HG03521 (cell line): ENCODE measurements around the gene MGAT5.

ENCODE experiments used
- ATAC-seq: cut with Tn5 transposase; IDR thresholded peaks from one replicate; pipeline ENCODE4 v1.9.1; 2021; ENCODE audit warnings: mild to moderate bottlenecking, moderate library complexity; ENCODE audit not compliant: unreplicated experiment

The MGAT5 gene

GRCh38 chr2:134361648-134362047, 107.8 kb downstream of the MGAT5 start:
- ATAC-seq = no peak

GRCh38 chr2:134362152-134362668, 108.3 kb downstream of the MGAT5 start:
- no peak for ATAC-seq

- ATAC-seq = no peak
Measured at GRCh38 chr2:134362740-134363139, 108.9 kb downstream of the MGAT5 start.

GRCh38 chr2:134365356-134365755, 111.5 kb downstream of the MGAT5 start:
- ATAC-seq = no peak

- no peak for ATAC-seq
Measured at GRCh38 chr2:134366359-134366758, 112.5 kb downstream of the MGAT5 start.

- no peak for ATAC-seq
Measured at GRCh38 chr2:134367213-134367612, 113.3 kb downstream of the MGAT5 start.

- no peak for ATAC-seq
Measured at GRCh38 chr2:134368009-134368817, 114.3 kb downstream of the MGAT5 start.

- ATAC-seq = no peak
Measured at GRCh38 chr2:134369220-134369902, 115.5 kb downstream of the MGAT5 start.

GRCh38 chr2:134370655-134371445, 117.0 kb downstream of the MGAT5 start:
- no peak for ATAC-seq

GRCh38 chr2:134372141-134372540, 118.3 kb downstream of the MGAT5 start:
- ATAC-seq = no peak

- ATAC-seq = no peak
Measured at GRCh38 chr2:134372611-134373131, 118.8 kb downstream of the MGAT5 start.

GRCh38 chr2:134375935-134376334, 122.1 kb downstream of the MGAT5 start:
- no peak for ATAC-seq

- no peak for ATAC-seq
Measured at GRCh38 chr2:134377730-134378129, 123.9 kb downstream of the MGAT5 start.

- no peak for ATAC-seq
Measured at GRCh38 chr2:134379293-134379692, 125.4 kb downstream of the MGAT5 start.

GRCh38 chr2:134379722-134380121, 125.8 kb downstream of the MGAT5 start:
- ATAC-seq = no peak

GRCh38 chr2:134381141-134381540, 127.3 kb downstream of the MGAT5 start:
- no peak for ATAC-seq

- ATAC-seq = no peak
Measured at GRCh38 chr2:134384131-134384530, 130.3 kb downstream of the MGAT5 start.

GRCh38 chr2:134385195-134385594, 131.3 kb downstream of the MGAT5 start:
- no peak for ATAC-seq

GRCh38 chr2:134386310-134386709, 132.4 kb downstream of the MGAT5 start:
- no peak for ATAC-seq

- no peak for ATAC-seq
Measured at GRCh38 chr2:134389381-134389780, 135.5 kb downstream of the MGAT5 start.

- ATAC-seq = peak; percentile 76
Measured at GRCh38 chr2:134391751-134392160, 137.9 kb downstream of the MGAT5 start.
